A549 (cell line): ENCODE data around the gene ZIC4. TPM values are rescaled to one million over a fixed set of nuclear protein-coding genes. Genes with fewer than 3 reads are reported as not detected.

Experiments used
- ATAC-seq, 2 experiments: fragments of 200-7000 bp in 1 of 2; fragments of >200 bp in 1 of 2; cut with Nextera tagmentation in 1 of 2; cut with Tn5 transposase in 1 of 2; 3 replicates each; pipeline versions ENCODE4 v1.8.0 to v1.9.1; 2018 to 2020; ENCODE audit warnings: mild to moderate bottlenecking in 1 of 2, moderate library complexity in 1 of 2
- CTCF ChIA-PET: fragments of 300-600 bp; sonication (Branson Sonifier 250); formaldehyde crosslinking; extraction: SDS; loops from one replicate; lab custom pipeline; 2021; ENCODE audit warnings: antibody characterized with exemption, inconsistent platforms; lab: Yijun Ruan, JAX
- POLR2A ChIA-PET: fragments of 350-600 bp; formaldehyde crosslinking; extraction: SDS; loops from one replicate; lab custom pipeline; 2021; ENCODE audit warnings: antibody characterized with exemption, inconsistent platforms; lab: Yijun Ruan, JAX
- DNase-seq, 2 experiments: peaks; one replicate each; pipeline versions ENCODE4 v3.0.0 to v3.0.0-alpha.2; 2011 to 2016; ENCODE audit warnings: low read depth in 1 of 2, low spot score in 1 of 2
- FAIRE-seq: peaks from 2 replicates; lab custom pipeline; 2011; peaks lifted over from hg19 to GRCh38; lab: Jason Lieb, UNC
- H3K27ac ChIP-seq, 2 experiments: fragments of >200 bp; sonication (Bioruptor Twin); formaldehyde crosslinking; 3 replicates each; pipeline ENCODE4 v1.5.1; 2016 to 2017
- H3K4me1 ChIP-seq: fragments of >200 bp; sonication (Bioruptor Twin); formaldehyde crosslinking; 3 replicates; pipeline ENCODE4 v1.6.1; 2016
- H3K4me2 ChIP-seq: fragments of >200 bp; sonication (Bioruptor Twin); formaldehyde crosslinking; 3 replicates; pipeline ENCODE4 v1.6.1; 2016
- H3K4me3 ChIP-seq: fragments of >200 bp; sonication (Bioruptor Twin); formaldehyde crosslinking; 3 replicates; pipeline ENCODE4 v1.5.1; 2016
- H3K9me3 ChIP-seq: fragments of >200 bp; sonication (Bioruptor Twin); formaldehyde crosslinking; 3 replicates; pipeline ENCODE4 v1.6.1; 2016
- EHF ChIP-seq: fragments of 250-450 bp; sonication (Bioruptor Pico); IDR thresholded peaks from 2 replicates; pipeline ENCODE4 v1.5.0; 2020; ENCODE audit warnings: mild to moderate bottlenecking
- EHMT2 ChIP-seq: fragments of 200-600 bp; sonication (generic); IDR thresholded peaks from 2 replicates; pipeline ENCODE4 v1.6.1; 2016; ENCODE audit warnings: antibody characterized with exemption, low read depth, mild to moderate bottlenecking, moderate library complexity
- FOSL2 ChIP-seq, 2 experiments: fragments of 450-650 bp in 1 of 2; fragments of >200 bp in 1 of 2; sonication (Bioruptor Twin) in 1 of 2; formaldehyde crosslinking; IDR thresholded peaks; 2 replicates each; pipeline versions ENCODE4 v1.5.0 to v1.6.1; 2016 to 2020; ENCODE audit warnings: mild to moderate bottlenecking in 1 of 2, moderate library complexity in 1 of 2
- HEYL ChIP-seq: fragments of 250-450 bp; sonication (Bioruptor Pico); IDR thresholded peaks from 2 replicates; pipeline ENCODE4 v1.8.0; 2021; ENCODE audit warnings: mild to moderate bottlenecking, moderate library complexity
- HOXA7 ChIP-seq: fragments of 250-450 bp; sonication (Bioruptor Pico); IDR thresholded peaks from 2 replicates; pipeline ENCODE4 v1.5.0; 2020; ENCODE audit warnings: mild to moderate bottlenecking, moderate library complexity
- HOXB13 ChIP-seq: fragments of 250-450 bp; sonication (Bioruptor Pico); IDR thresholded peaks from 2 replicates; pipeline ENCODE4 v1.5.0; 2020; ENCODE audit warnings: low read depth, mild to moderate bottlenecking, moderate library complexity
- HOXB5 ChIP-seq: fragments of 250-450 bp; sonication (Bioruptor Pico); IDR thresholded peaks from 2 replicates; pipeline ENCODE4 v1.5.0; 2020; ENCODE audit warnings: mild to moderate bottlenecking, moderate library complexity
- JUN ChIP-seq, 2 experiments: fragments of >200 bp; sonication (Bioruptor Twin); formaldehyde crosslinking; IDR thresholded peaks; 2 replicates in 1 of 2; 3 replicates in 1 of 2; pipeline ENCODE4 v1.6.1; 2016 to 2017
- MAFK ChIP-seq: fragments of 450-650 bp; IDR thresholded peaks from 2 replicates; pipeline ENCODE4 v1.6.1; 2014; ENCODE audit not compliant: partially characterized antibody
- NPAS2 ChIP-seq: fragments of 250-450 bp; sonication (Bioruptor Pico); IDR thresholded peaks from 2 replicates; pipeline ENCODE4 v1.8.0; 2022; ENCODE audit warnings: mild to moderate bottlenecking, moderate library complexity, borderline replicate concordance
- NR3C1 ChIP-seq: fragments of >200 bp; sonication (Bioruptor Twin); formaldehyde crosslinking; IDR thresholded peaks from 3 replicates; pipeline ENCODE4 v1.6.1; 2017
- PHF8 ChIP-seq: fragments of 200-600 bp; sonication (generic); IDR thresholded peaks from 2 replicates; pipeline ENCODE4 v1.6.1; 2016; ENCODE audit warnings: low read depth, mild to moderate bottlenecking, antibody characterized with exemption, moderate library complexity, borderline replicate concordance
- RFX5 ChIP-seq: fragments of 450-650 bp; IDR thresholded peaks from 2 replicates; pipeline ENCODE4 v1.7.1; 2014; ENCODE audit warnings: antibody characterized with exemption, mild to moderate bottlenecking, moderate library complexity
- RNF2 ChIP-seq: fragments of 200-600 bp; sonication (generic); IDR thresholded peaks from 2 replicates; pipeline ENCODE4 v1.6.1; 2016; ENCODE audit warnings: low read depth, mild to moderate bottlenecking, antibody characterized with exemption, moderate library complexity, borderline replicate concordance
- SMC3 ChIP-seq: fragments of >200 bp; sonication (Bioruptor Twin); formaldehyde crosslinking; IDR thresholded peaks from 3 replicates; pipeline ENCODE4 v1.6.1; 2018; ENCODE audit warnings: inconsistent platforms
- SREBF2 ChIP-seq: fragments of 450-650 bp; IDR thresholded peaks from 2 replicates; pipeline ENCODE4 v1.6.1; 2014; ENCODE audit warnings: mild to moderate bottlenecking, moderate library complexity
- TFCP2L1 ChIP-seq: fragments of 250-450 bp; sonication (Bioruptor Pico); IDR thresholded peaks from 2 replicates; pipeline ENCODE4 v1.5.0; 2021; ENCODE audit warnings: mild to moderate bottlenecking
- ZFP36 ChIP-seq: fragments of 450-650 bp; IDR thresholded peaks from 2 replicates; pipeline ENCODE4 v1.6.1; 2014; ENCODE audit warnings: borderline replicate concordance; ENCODE audit not compliant: partially characterized antibody
- ZNF302 ChIP-seq: fragments of 250-450 bp; sonication (Bioruptor Pico); IDR thresholded peaks from 2 replicates; pipeline ENCODE4 v1.9.0; 2021; ENCODE audit warnings: inconsistent platforms, mild to moderate bottlenecking, moderate library complexity
- ZSCAN20 ChIP-seq: fragments of 250-450 bp; sonication (Bioruptor Pico); IDR thresholded peaks from 2 replicates; pipeline ENCODE4 v1.8.0; 2022; ENCODE audit warnings: mild to moderate bottlenecking, moderate library complexity
- WGBS: methylation state at CpG from one replicate; pipeline ENCODE4 v1.1.6; 2017; ENCODE audit errors: missing lambda C conversion rate; 5-methylcytosine and 5-hydroxymethylcytosine counted together
- polyA plus RNA-seq, 4 experiments: library from polyadenylated mRNA; depleted of rRNA in 3 of 4; stranded (reverse); fragments of >200 nt; fragmentation: RNase III in 1 of 4; extraction: RNeasy Plus Mini Kit Qiagen cat#74134 plus additional on column Dnase treatment in 1 of 4; gene quantifications; 2 replicates in 3 of 4; 3 replicates in 1 of 4; pipeline ENCODE4 v1.2.3, GENCODE V29; 2011 to 2017
- TF ChIP-seq, protein P1 (sequence below): fragments of 200-600 bp; sonication (generic); IDR thresholded peaks from 2 replicates; pipeline ENCODE4 v1.6.1; 2016; ENCODE audit warnings: antibody characterized with exemption, mild to moderate bottlenecking, moderate library complexity
- TF ChIP-seq, protein P2 (sequence below): fragments of >200 bp; sonication (Bioruptor Twin); formaldehyde crosslinking; IDR thresholded peaks from 3 replicates; pipeline ENCODE4 v1.6.1; 2016
- TF ChIP-seq, protein P3 (sequence below): IDR thresholded peaks from 2 replicates; pipeline ENCODE4 v1.6.1; 2012
- TF ChIP-seq, protein P4 (sequence below): fragments of 250-450 bp; sonication (Bioruptor Pico); IDR thresholded peaks from 2 replicates; pipeline ENCODE4 v1.5.0; 2020; ENCODE audit warnings: low read depth, mild to moderate bottlenecking, moderate library complexity

The ZIC4 gene
- polyA plus RNA-seq, 2 of the 4 experiments (the other 2 are of a cell fraction) = not detected

DNA sequence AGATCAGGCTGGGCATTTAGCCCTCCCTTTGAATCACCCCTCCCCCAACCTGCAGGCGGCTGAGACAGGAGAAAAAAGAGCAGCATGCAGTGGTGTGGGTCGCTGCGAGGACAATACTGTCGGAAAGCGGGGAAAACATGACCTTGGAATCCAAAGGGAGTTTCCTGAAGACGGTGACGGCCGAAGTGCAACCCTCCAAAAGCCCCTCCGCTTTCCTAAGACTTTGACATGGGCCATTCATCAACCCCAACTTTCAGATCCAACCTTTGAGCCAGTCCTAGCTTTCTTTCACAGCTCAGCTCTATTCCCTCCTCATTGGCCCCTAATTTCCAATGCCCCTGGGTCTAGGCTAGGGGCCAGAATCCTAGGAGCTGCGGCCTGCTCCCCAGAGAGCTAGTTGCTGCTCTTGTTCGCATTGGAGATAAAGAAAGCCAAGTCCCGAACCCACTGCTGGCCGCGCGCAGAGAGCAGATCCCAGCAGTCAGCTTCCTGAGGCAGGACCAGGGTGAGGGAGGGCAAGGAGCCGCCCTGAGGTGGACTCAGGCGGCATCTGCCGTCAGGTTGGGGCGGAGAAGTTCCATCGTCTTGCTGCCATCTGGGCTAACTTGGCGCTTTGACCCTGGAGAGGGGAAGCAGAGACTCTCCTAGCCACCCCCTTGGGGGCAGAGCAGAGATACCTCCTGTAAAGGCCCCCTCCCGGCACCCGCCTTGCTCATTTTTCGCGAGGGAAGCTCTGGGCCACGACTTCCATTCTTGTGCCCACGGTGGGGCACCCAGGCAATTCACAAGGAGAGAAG is 914 bp downstream of the ZIC4 start:
- ATAC-seq (no peak), DNase-seq (no peak), FAIRE-seq (no peak)
- no peaks in the 10 kb centered on the region for H3K4me1 ChIP-seq
- TF ChIP-seq NR3C1 (no peak), MAFK (no peak), SMC3 (no peak), JUN (IDR thresholded peaks at IDR 0.05) (no peak), HOXB13 (no peak), SREBF2 (no peak), EHMT2 (no peak), HEYL (no peak), ZSCAN20 (CRISPR knock-in tag) (no peak), RFX5 (no peak), ZNF302 (CRISPR knock-in tag) (no peak), PHF8 (no peak), ZFP36 (no peak)
- TF ChIP-seq, protein P1, sequence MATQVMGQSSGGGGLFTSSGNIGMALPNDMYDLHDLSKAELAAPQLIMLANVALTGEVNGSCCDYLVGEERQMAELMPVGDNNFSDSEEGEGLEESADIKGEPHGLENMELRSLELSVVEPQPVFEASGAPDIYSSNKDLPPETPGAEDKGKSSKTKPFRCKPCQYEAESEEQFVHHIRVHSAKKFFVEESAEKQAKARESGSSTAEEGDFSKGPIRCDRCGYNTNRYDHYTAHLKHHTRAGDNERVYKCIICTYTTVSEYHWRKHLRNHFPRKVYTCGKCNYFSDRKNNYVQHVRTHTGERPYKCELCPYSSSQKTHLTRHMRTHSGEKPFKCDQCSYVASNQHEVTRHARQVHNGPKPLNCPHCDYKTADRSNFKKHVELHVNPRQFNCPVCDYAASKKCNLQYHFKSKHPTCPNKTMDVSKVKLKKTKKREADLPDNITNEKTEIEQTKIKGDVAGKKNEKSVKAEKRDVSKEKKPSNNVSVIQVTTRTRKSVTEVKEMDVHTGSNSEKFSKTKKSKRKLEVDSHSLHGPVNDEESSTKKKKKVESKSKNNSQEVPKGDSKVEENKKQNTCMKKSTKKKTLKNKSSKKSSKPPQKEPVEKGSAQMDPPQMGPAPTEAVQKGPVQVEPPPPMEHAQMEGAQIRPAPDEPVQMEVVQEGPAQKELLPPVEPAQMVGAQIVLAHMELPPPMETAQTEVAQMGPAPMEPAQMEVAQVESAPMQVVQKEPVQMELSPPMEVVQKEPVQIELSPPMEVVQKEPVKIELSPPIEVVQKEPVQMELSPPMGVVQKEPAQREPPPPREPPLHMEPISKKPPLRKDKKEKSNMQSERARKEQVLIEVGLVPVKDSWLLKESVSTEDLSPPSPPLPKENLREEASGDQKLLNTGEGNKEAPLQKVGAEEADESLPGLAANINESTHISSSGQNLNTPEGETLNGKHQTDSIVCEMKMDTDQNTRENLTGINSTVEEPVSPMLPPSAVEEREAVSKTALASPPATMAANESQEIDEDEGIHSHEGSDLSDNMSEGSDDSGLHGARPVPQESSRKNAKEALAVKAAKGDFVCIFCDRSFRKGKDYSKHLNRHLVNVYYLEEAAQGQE = no peak
- TF ChIP-seq, protein P2, sequence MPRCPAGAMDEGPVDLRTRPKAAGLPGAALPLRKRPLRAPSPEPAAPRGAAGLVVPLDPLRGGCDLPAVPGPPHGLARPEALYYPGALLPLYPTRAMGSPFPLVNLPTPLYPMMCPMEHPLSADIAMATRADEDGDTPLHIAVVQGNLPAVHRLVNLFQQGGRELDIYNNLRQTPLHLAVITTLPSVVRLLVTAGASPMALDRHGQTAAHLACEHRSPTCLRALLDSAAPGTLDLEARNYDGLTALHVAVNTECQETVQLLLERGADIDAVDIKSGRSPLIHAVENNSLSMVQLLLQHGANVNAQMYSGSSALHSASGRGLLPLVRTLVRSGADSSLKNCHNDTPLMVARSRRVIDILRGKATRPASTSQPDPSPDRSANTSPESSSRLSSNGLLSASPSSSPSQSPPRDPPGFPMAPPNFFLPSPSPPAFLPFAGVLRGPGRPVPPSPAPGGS = no peak
- TF ChIP-seq, protein P3, sequence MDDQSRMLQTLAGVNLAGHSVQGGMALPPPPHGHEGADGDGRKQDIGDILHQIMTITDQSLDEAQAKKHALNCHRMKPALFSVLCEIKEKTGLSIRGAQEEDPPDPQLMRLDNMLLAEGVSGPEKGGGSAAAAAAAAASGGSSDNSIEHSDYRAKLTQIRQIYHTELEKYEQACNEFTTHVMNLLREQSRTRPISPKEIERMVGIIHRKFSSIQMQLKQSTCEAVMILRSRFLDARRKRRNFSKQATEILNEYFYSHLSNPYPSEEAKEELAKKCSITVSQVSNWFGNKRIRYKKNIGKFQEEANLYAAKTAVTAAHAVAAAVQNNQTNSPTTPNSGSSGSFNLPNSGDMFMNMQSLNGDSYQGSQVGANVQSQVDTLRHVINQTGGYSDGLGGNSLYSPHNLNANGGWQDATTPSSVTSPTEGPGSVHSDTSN = no peak
- no peak overlapping the region for H3K4me2 ChIP-seq
- CTCF ChIA-PET = no interaction called here
- no peak overlapping the region for H3K4me3 ChIP-seq
- no peaks in the 10 kb centered on the region for H3K9me3 ChIP-seq
- POLR2A ChIA-PET = no interaction called here
- WGBS = 85% methylated on average over 23 of the region's 27 CpGs
- no peak overlapping the region for H3K27ac ChIP-seq

DNA sequence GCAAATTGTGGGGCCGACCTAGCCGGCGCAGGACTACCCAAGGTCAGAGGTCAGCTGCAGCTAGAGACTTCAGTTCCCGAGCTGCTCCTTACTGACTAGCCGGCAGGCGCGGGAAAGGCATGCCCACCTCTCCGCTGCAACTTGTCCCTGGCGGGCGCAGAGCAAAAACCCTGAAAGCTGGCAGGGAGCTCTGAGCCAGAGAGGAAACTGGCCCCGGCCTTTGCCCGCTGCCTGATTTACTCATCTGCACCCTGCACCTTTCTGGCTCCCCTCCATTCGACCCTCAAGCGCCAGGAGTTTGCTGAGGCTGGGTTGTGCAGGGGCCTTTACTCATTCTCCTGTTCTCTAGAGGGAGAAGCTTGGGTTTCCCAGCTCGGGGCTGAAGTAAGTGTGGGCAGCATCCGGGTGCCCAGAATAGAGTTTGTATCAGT is 1.5 kb downstream of the ZIC4 start:
- TF ChIP-seq TFCP2L1 (CRISPR knock-in tag) (no peak), FOSL2 (IDR thresholded peaks at IDR 0.05) (no peak), FOSL2 (CRISPR knock-in tag; IDR thresholded peaks at IDR 0.05) (no peak), NPAS2 (CRISPR knock-in tag) (no peak), SMC3 (no peak), HOXB5 (CRISPR knock-in tag) (no peak), EHF (CRISPR knock-in tag) (no peak), ZSCAN20 (CRISPR knock-in tag) (no peak), RNF2 (no peak), ZNF302 (CRISPR knock-in tag) (no peak), RFX5 (no peak), HOXA7 (no peak)
- TF ChIP-seq, protein P1 = no peak
- TF ChIP-seq, protein P4, sequence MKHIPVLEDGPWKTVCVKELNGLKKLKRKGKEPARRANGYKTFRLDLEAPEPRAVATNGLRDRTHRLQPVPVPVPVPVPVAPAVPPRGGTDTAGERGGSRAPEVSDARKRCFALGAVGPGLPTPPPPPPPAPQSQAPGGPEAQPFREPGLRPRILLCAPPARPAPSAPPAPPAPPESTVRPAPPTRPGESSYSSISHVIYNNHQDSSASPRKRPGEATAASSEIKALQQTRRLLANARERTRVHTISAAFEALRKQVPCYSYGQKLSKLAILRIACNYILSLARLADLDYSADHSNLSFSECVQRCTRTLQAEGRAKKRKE (CRISPR knock-in tag) = no peak
- Histone ChIP-seq H3K4me2 (no peak overlapping the region), H3K9me3 (no peaks in the 10 kb centered on the region), H3K4me1 (no peaks in the 10 kb centered on the region), H3K4me3 (no peak overlapping the region), H3K27ac (no peak overlapping the region)
- FAIRE-seq (no peak), ATAC-seq (no peak), DNase-seq (no peak)
- 81% methylated on average over 15 of the region's 16 CpGs for WGBS
- CTCF ChIA-PET = no interaction called here
- POLR2A ChIA-PET = no interaction called here
